NCI-H1694 (cell line): ENCODE data around the gene DXO.

Source experiments
- DNase-seq: peaks from one replicate; lab custom pipeline; 2025; lab: John Stamatoyannopoulos, UW

The DXO gene

GRCh38 chr6:31928672-31928939 is 43.3 kb downstream of the DXO start:
- no peak for DNase-seq

- no peak for DNase-seq
Measured at GRCh38 chr6:31927863-31928671, 43.9 kb downstream of the DXO start.

GRCh38 chr6:31927242-31927862 is 44.6 kb downstream of the DXO start, which contains the start of gene C2:
C2 (plus strand) TSS chr6:31927717; CDS start chr6:31927753, 36 bp downstream.
- no peak for DNase-seq

- DNase-seq: no peak
Measured at GRCh38 chr6:31922942-31923341, 49.0 kb downstream of the DXO start.

- no peak for DNase-seq
Measured at GRCh38 chr6:31920811-31921210, 51.1 kb downstream of the DXO start.
